HG03571 (cell line): ENCODE measurements around the gene QRICH2.
"Not testable (repeated sequence)": the region's sequence is repeated elsewhere in the genome, so short reads cannot be mapped to it uniquely, and the experiment has no call there.

Experiments
- ATAC-seq: cut with Tn5 transposase; IDR thresholded peaks from one replicate; pipeline ENCODE4 v1.9.1; 2021; ENCODE audit not compliant: unreplicated experiment

QRICH2 gene

DNA sequence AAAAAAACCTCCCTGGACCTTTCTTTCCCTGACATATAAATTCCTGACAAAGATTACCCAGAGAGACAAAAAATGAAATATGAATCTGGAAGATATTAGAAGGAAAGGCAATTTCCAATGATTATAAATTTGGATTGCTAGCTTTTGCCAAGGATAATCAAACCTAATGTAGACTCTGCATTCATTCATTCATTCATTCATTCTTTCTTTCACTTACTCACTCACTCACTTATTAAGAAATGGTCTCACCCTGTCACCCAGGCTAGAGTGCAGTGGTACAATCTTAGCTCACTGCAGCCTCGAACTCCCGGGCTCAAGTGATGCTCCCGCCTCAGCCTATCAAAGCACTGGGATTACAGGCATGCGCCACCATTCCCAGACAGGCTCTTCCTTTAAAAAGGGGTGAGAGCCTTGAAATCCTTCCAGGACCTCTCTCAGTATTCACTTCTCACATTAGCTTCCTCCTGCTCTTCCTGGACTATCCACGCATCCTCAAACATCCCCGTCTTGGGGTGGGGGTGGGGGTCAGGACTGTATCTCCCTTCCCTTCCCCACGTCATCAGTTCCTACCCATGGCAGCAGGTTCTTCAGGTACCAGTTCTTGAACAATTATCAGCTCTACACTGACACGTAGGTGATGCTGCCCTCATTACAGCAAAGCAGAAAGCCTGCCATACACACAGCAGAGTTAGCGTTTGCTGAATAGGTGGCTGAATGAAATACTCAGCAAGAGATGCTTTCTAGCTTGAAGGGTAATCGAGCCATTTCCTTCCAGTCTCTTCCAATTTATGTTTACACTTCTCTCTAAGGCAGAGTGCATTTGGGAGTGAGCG is 25.8 kb upstream of the QRICH2 start:
- ATAC-seq, result no peak

DNA sequence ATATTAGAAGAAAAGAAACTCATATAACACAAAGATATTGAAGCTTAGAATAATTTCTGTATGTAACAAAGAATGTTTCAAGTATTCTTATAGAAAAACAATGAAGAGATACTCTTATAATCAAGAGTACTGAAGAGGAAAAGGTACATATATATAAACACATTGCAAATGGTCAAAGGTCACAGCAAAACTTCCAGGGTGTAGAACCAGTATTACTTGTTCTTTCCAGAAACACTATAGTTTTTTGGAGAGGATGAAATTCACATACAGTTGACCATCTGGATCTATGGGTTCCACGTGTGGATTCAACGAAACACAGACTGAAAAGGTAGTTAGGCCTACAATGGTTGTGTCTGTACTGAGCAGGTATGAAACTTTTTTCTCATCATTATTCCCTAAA is 23.0 kb upstream of the QRICH2 start:
- ATAC-seq, result no peak

DNA sequence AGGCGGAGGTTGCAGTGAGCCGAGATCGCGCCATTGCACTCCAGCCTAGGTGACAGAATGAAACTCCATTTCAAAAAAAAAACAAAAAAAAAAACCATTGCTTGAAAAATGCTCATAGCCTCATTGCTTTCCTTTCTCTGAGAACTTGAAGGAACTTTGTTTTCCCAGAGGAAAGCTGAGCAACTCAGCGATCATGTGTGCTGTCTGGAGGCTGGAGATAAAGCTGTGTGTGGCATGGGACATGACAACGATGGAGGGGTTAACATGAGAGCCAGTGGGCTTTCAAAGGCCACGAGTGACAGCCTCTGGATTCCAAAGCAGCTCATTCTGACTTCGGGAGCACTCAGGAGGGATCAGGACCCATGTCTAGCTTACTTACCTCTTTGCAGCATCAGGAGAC is 21.6 kb upstream of the QRICH2 start:
- ATAC-seq, result no peak

DNA sequence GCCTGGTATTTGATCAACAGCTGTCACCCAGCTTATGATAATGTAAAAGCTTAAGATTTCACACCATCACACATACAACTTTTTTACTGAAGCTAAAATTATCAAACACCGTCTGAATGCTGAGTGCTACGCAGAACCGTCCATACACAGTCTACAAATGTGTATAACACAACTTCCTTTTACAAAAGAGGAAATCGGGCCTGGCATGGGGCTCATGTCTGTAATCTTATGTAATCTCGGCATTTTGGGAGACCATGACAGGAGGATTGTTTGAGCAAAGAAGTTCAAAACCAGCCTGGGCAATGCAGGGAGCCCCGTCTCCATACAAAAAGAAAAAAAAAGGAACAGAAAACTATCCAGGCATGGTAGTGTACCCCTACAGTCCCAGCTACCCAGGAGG is 19.6 kb upstream of the QRICH2 start:
- ATAC-seq, result no peak

DNA sequence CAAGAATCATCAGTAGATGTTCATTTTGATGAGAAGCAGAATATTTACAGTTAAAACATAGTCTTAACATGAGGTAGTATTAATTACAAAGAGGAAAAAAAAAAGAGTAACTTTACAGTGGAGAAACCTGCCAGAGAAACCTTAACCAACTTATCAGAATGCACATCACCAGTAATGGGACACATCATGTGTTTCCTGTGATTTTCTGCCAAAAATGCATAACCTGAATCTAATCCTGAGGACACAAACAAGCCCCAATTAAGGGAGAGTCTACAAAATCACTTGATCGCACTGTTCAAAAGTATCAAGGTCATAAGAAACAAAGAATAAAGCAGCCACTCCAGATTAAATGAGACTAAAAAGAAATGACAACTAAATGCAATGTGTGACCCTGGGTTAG is 18.2 kb upstream of the QRICH2 start:
- ATAC-seq, result no peak

DNA sequence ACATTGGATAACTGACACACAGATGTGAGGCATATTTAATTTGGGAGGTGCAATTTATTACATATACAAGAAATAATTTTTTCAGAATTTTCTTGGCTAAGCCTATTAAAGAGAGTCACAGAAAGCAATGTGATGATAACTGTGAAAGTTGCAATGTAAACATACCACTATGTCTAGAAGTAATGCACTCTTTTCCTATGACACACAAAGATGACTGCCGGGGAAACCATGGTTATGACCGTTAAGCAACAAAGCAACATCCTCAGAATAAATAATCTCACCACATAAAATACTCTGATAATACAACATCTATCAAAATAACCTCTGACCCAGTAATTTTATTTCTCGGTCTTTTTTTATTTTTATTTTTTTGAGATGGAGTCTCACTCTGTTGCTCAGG is 10.5 kb upstream of the QRICH2 start:
- no peak for ATAC-seq

DNA sequence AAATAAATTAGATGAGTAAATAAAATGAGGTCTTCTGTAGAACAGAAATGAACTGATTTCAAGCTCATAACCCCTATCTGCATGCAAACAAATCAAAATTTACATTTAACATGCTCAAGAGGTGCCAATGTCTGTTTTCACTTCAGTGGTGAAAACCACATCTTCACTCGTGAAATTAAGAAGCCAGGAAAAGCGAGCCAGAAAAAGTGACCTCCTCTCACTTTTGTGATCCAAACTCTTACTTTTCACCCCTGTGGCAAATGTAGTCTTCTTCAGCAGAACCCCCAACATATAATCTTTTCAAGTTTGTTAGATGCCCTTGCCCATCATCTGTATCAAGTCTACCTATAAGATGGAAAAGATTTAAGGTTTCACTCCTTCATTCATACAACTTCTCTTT is 9.5 kb upstream of the QRICH2 start:
- no peak for ATAC-seq

DNA sequence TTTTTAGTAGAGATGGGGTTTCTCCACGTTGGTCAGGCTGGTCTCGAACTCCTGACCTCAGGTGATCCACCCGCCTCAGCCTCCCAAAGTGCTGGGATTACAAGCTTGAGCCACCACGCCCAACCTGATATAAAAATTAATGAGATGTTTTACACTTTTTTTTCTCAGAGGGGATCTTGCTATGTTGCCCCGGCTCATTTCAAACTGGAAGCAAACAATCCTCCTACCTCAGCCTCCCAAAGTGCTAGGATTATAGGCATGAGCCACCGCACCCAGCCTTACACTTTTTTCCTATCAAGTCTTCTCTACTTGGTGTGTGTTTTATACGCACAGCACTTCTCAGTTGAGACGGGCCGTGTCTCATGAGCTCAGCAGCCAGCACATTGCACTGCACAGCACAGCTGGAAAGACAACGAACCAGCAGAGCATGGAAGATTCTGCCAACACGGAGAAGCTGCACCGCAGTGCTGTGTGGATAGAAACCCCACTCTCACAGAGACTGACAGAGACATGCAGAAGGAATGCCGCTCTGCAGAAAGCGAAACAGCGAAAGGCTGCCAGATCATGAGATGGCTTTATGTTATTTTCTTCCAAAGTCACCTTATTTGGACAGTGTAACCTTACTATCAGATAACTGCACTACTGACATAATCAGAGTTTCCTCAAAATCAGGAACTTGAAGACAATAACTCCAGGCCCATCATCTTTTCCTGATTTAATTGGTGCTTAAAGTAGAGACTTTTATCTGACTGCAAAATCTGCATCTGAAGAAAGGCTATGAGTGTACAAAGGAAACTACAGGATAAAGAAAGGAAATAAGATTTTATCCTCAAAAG is 6.5 kb upstream of the QRICH2 start:
- no peak for ATAC-seq

DNA sequence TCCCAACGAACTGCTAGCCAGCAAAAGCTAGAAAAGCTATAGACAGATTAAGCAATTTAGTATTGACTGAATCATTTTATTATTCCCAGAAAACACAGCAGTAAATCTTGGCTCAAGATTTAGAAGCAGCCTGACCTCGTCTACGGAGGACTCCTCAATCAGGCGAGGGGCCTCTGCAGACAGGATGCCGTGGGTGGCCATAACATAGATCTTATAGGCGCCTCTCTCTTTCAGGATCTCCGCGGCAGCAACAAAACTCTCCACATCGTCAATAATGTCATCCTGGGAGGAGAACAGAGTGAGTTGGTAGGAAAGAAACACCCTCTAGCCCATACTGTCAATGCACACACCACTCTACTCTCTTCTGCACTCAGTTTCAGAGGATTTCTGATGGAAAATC is 4.7 kb upstream of the QRICH2 start:
- ATAC-seq, result no peak

DNA sequence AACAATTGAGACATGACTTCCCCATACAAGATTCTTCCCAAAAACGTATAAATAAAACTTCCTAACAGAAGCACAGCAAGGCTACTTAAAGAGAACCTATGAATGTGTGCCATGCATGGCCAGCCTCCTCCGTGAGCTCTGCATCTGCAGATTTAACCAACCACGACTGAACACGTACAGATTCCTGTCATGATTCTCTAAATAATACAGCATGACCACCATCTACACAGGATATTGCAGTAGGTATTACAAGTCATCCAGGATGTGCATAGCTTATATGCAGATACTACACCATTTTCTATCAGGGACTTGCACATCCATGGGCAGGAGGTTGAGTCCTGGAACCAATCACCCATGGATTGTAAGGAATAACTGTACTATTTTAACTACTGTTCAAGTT is 1.4 kb upstream of the QRICH2 start:
- no peak for ATAC-seq

DNA sequence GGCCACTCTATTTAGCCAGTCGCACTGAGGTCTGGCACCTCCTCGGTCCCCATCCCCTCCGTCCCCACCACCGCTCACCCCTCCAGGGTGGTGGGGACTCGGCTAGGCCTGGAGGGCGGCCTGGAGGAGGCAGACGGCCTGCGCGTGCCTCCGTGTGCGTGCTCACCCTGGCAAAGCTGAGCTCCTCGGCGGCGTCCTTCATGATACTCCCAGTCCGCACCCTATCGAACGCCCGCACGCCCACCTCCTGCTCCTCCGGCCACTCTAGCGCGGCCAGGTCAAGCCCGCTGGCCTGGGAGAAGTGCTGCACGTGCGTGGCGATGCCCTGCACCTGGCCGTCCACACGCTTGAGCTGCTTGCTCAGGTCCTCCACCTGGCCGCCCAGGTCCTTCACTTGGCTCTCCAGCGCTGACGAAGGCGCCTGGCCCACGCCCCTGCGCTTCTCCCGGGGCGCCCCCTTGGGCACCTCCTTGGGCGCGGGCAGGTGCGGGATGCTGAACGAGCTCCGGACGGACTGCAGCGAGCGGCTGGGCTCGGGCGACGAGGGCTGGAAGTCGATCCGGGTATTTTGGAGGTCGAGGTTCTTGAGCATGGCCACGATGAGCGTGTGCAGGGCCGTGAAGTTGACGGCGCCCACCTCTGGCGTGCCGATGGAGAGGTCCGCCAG is 644 bp downstream of the QRICH2 start:
- ATAC-seq, result no peak

DNA sequence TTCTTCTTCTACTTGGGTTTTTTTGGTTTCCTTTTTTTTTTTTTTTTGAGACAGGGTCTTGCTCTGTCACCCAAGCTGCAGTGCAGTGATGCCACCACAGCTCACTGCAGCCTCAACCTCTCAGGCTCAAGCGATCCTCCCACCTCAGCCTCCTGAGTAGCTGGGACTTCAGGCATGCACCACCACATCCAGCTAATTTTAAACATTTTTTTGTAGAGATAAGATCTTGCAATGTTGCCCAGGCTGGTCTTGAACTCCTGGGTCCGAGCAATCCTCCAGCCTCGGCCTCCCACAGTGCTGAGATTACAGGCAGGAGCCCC is 3.0 kb downstream of the QRICH2 start:
- ATAC-seq, result not testable (repeated sequence)

DNA sequence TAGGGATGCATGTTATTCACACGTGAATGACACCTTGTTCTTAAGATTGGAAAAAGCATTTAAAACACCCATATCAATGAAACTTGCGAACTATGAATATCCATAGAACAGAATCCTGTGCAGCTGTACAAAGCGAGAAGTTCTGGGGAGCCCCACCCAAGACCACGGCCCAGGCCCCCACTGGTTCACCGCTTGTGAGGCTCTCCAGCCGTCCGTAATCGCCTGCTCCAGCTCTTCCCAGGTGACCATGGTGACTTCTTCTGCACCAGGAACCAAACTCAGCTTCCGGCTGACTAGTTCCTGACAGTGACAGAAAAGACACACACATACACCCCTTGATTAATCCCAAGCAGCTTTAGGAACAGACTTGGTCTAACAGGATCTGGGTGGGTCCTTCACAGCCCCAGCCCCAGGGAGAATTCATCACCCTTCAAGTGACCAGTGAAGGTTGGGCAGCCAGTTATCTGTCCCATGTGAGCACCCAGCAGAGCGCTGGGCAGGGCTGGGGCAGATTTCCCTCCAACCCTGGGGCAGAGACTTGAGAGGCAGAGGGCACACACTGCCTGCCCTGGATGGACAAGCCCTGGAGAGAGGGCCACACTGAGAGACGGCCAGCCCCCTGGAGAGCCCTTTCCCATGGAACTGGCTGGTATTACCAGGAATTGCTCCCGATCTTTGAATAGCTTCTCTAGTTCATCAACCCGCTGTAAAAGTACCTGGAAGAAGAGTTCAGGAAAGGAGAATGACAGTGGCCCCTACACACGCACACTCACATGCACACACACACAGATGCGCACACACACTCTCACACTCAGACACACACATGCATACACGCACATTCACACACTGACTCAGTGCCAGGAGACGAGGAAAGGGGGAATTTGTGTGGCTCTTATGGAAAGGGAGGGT is 3.6 kb downstream of the QRICH2 start:
- ATAC-seq, result no peak

DNA sequence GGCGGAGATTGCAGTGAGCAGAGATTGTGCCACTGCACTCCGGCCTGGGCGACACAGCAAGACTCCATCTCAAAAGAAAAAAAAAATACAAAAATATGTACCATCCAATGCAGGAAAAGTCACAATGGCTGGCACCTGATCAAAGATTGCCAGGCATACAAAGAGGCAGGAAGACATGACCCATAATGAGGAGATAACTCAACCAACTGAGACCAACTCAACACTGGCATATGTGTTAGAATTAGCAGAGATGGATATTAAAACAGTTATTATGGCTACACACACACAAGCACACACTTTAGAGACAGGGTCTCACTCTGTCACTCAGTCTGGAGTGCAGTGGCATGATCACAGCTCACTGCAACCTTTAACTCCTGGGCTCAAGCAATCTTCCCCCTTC is 10.6 kb downstream of the QRICH2 start:
- ATAC-seq, result no peak

DNA sequence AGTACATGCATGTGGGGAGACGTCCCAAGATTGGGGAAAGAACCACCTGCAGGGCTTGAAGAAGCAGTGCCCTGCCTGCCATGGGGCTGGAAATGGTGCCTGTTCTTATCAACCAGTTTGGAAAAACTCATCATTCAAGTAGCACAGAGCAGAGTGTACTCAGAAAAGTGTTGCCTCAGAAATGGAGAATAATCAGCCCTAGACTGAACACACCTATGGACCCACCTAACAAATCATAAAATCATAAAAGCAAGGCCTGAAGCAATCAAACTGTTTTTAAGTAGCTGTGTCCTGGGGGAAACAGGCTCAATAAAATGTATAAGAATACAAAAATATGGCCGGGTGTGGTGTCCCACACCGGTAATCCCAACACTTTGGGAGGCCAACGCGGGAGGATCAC is 11.2 kb downstream of the QRICH2 start:
- no peak for ATAC-seq

DNA sequence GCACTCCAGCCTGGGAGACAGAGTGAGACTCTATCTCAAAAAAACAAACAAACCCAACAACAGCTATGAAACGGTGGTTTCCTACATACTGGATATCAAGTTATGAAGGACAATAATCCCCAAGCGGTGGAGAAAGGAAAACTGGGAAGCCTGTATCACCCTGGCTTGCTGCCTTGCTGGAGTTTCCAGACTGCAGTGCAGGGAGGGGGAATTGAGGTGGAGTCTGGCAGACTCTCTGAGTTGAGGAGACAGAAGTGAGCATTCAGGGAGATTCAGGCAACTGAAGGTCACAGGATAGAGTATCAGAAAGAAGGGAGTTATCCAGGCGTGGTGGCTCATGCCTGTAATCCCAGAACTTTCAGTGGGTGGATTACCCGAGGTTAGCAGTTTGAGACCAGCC is 11.9 kb downstream of the QRICH2 start:
- no peak for ATAC-seq

DNA sequence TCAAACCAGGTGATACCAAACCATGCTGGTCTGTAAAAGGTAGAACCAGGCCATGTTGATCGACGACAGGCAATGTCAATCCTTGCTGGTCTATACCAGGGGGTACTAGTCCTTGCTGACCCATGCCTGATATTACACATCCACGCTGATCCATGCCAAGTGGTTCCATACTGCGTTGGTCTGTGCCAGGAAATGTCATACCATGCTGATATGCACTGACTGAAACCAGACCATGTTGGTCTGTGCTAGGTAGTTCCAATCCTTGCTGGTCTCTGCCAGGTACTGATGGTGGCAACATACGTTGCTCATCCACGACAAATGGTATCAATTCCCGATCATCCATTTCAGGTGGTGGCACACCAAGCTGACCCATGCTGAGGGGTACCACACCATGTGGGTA is 15.0 kb downstream of the QRICH2 start:
- ATAC-seq, result no peak

DNA sequence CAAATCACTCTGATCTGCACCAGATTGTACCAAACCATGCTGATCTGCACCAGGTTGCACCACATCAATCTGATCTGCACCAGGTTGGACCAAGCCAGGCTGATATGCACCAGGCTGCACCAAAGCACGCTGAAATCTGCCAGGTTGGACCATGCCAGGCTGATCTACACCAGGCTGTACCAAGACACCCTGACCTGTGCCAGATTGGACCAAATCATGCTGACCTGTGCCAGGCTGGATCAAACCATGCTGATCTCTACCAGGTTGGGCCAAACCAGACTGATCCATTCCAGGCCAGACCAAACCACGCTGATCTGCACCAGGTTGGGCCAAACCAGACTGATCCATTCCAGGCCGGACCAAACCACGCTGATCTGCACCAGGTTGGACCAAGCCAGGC is 15.5 kb downstream of the QRICH2 start:
- no peak for ATAC-seq

DNA sequence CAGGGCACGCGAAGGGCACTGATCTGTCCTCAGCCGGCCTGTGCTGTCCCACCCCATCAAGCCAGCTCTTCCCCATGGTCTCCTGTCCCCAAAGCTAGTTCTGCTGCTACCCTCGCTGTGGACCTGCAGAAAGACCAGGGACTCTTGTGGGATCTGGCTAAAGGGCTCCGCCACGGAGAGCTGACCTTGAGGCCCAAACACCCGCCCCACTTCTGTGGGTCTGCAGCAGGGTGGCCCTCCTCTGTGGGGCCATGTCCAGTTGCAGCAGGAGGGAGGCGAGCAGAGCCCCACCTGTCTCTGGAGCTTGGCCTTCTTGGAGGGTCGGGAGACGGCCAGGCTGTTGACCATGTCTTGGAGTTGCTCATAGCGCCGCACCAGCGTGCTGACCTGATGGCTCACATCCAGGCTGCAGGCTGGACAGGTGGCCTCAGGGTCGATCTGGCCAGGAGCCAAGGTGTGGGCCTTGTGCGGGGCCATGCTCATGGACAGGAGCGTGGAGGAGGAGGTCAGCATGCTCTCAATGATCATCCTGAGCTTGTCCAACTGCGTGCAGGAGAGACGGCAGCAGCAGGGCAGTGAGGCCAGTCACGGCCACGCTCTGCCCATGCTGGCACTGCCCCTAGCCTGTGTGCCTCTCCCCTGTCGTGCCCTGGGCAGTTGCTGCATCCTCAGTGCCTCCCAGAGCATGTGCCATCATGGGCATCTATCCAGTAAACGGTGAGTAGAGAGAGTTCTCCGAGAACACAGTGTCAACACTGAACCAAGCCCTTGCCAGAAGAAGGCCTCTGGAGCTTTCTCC is 26.3 kb downstream of the QRICH2 start:
- ATAC-seq, result no peak

DNA sequence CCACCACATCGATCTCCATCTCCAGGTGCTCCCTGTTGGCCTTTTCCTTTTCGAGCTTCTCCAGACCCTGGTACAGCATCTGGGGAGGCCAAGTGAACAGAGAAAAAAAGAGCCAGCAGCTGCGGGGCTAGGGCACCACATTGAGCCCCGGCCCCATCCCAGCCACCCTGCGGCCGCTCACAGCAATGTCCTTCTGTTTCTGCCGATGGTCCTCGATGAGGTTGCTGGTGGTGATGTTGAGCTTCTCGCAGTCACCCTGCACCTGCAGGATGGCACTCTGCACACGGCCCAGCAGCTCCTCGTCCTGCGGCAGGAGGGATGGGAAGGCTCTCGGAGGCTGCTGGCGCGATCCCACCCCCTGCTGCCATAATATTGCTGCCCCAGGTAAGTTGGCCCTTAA is 27.4 kb downstream of the QRICH2 start:
- no peak for ATAC-seq
